Muscle layer of colon (tissue), 2 donors: ENCODE measurements around the gene SRPK1.

Experiments used
- H3K27ac ChIP-seq: one replicate; pipeline ENCODE4 v1.7.0; 2013; ENCODE audit warnings: low read depth, mild to moderate bottlenecking, low read length, moderate library complexity
- H3K27me3 ChIP-seq, 2 donors: one replicate each; pipeline ENCODE4 v1.7.0; 2013; ENCODE audit warnings: low read length in 2 of 2, mild to moderate bottlenecking in 2 of 2; ENCODE audit not compliant: insufficient read depth in 2 of 2, control insufficient read depth in 1 of 2
- H3K36me3 ChIP-seq: one replicate; pipeline ENCODE4 v1.7.0; 2013; ENCODE audit warnings: mild to moderate bottlenecking, low read length; ENCODE audit not compliant: insufficient read depth
- H3K4me1 ChIP-seq: one replicate; pipeline ENCODE4 v1.7.0; 2013; ENCODE audit warnings: mild to moderate bottlenecking, low read length; ENCODE audit not compliant: insufficient read depth
- H3K4me3 ChIP-seq, 2 donors: one replicate each; pipeline ENCODE4 v1.7.0; 2013; ENCODE audit warnings: low read length in 2 of 2, low read depth in 1 of 2, mild to moderate bottlenecking in 1 of 2, moderate library complexity in 1 of 2
- H3K9ac ChIP-seq: one replicate; pipeline ENCODE4 v1.7.0; 2013; ENCODE audit warnings: low read length
- H3K9me3 ChIP-seq: one replicate; pipeline ENCODE4 v1.7.0; 2013; ENCODE audit warnings: mild to moderate bottlenecking, low read length
- donor health status: abdominal sarcoma.
- donor health status: Adenocarcinoma of cecum.

The SRPK1 gene

GRCh38 chr6:35790683-35791082, 130.2 kb downstream of the SRPK1 start:
- H3K4me1 ChIP-seq = no peaks in the 10 kb centered on the region
- peaks cover 12 to 21% of the 10 kb centered on the region in 2 donors for H3K27me3 ChIP-seq
- H3K4me3 ChIP-seq = no peak overlapping the region
- H3K9ac ChIP-seq = no peak overlapping the region
- no peaks in the 10 kb centered on the region for H3K9me3 ChIP-seq
- H3K27ac ChIP-seq = no peak overlapping the region
- no peaks in the 10 kb centered on the region for H3K36me3 ChIP-seq

- Histone ChIP-seq H3K27me3 (peaks cover 12 to 21% of the 10 kb centered on the region in 2 donors), H3K4me3 (no peak overlapping the region), H3K4me1 (no peaks in the 10 kb centered on the region), H3K36me3 (no peaks in the 10 kb centered on the region), H3K27ac (no peak overlapping the region), H3K9ac (no peak overlapping the region), H3K9me3 (no peaks in the 10 kb centered on the region)
These were observed 132.4 kb downstream of the SRPK1 start for GRCh38 chr6:35788423-35788982.

- no peaks in the 10 kb centered on the region for H3K4me1 ChIP-seq
- H3K9ac ChIP-seq = no peak overlapping the region
- peaks cover 12 to 22% of the 10 kb centered on the region in 2 donors for H3K27me3 ChIP-seq
- H3K9me3 ChIP-seq = no peaks in the 10 kb centered on the region
- H3K27ac ChIP-seq = no peak overlapping the region
- H3K36me3 ChIP-seq = no peaks in the 10 kb centered on the region
- H3K4me3 ChIP-seq = no peak overlapping the region
These were observed 133.4 kb downstream of the SRPK1 start for GRCh38 chr6:35787266-35788218.

DNA sequence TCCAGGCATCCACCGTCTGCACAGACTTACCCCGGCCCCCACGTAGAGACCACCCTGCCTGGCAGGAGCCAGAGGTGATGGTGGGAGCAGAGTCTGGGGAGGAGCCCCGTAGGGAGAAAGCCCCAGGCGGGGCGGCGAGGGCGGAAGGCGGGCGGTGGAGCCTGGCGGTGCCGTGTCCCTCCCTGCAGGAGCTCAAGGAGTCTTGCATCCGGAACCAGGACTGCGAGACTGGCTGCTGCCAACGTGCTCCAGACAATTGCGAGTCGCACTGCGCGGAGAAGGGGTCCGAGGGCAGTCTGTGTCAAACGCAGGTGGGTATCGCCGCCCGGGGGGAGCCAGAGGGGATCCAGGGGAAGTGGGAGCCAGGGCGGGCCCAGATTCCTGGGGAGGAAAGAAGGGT, 134.1 kb downstream of the SRPK1 start:
- Histone ChIP-seq H3K4me3 (no peak overlapping the region), H3K4me1 (no peaks in the 10 kb centered on the region), H3K36me3 (no peaks in the 10 kb centered on the region), H3K27ac (no peak overlapping the region), H3K9ac (no peak overlapping the region), H3K27me3 (peaks cover 12 to 25% of the 10 kb centered on the region in 2 donors), H3K9me3 (no peaks in the 10 kb centered on the region)

GRCh38 chr6:35786272-35786671, 134.6 kb downstream of the SRPK1 start:
- Histone ChIP-seq H3K36me3 (no peaks in the 10 kb centered on the region), H3K9ac (no peak overlapping the region), H3K9me3 (no peaks in the 10 kb centered on the region), H3K4me1 (no peaks in the 10 kb centered on the region), H3K4me3 (no peak overlapping the region), H3K27me3 (peaks cover 12 to 25% of the 10 kb centered on the region in 2 donors), H3K27ac (no peak overlapping the region)

GRCh38 chr6:35784200-35784599, 136.7 kb downstream of the SRPK1 start:
- Histone ChIP-seq H3K27me3 (peaks cover 12 to 31% of the 10 kb centered on the region in 2 donors), H3K4me3 (no peak overlapping the region), H3K9ac (no peak overlapping the region), H3K36me3 (no peaks in the 10 kb centered on the region), H3K4me1 (no peaks in the 10 kb centered on the region), H3K27ac (no peak overlapping the region), H3K9me3 (no peaks in the 10 kb centered on the region)
